Loucy (cell line): Measurements from ENCODE around the gene STX8.

Experiments used
- EZH2phosphoT487 ChIP-seq: fragments of 200-600 bp; IDR thresholded peaks from 2 replicates; pipeline ENCODE4 v1.6.1; 2018; ENCODE audit warnings: antibody characterized with exemption, mild to moderate bottlenecking, moderate library complexity, borderline replicate concordance
- TF ChIP-seq, protein P1 (sequence below): fragments of 200-600 bp; sonication (generic); conservative IDR thresholded peaks from 2 replicates; pipeline ENCODE4 v1.5.1; 2014; ENCODE audit warnings: mild to moderate bottlenecking, antibody characterized with exemption, low read length

DNA sequence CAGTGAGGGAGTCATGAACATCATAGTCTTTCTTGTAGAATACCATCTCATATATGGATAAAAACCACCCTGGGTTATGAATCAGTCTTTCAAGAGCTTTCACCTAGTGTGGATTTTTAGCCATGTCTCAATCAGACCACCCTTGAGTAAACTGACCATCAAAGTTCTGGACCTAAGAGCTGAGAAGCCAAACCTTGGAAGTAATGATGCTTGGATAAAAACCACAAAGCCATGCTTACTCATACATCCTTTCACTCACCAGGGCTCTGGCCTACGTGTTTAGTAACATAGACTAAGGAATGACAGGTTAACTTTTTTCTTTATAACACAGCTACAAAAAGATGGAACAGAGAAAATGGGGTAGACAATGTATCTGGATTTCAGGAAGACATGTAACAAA lies 167.2 kb downstream of the STX8 start:
- TF ChIP-seq, protein P1, sequence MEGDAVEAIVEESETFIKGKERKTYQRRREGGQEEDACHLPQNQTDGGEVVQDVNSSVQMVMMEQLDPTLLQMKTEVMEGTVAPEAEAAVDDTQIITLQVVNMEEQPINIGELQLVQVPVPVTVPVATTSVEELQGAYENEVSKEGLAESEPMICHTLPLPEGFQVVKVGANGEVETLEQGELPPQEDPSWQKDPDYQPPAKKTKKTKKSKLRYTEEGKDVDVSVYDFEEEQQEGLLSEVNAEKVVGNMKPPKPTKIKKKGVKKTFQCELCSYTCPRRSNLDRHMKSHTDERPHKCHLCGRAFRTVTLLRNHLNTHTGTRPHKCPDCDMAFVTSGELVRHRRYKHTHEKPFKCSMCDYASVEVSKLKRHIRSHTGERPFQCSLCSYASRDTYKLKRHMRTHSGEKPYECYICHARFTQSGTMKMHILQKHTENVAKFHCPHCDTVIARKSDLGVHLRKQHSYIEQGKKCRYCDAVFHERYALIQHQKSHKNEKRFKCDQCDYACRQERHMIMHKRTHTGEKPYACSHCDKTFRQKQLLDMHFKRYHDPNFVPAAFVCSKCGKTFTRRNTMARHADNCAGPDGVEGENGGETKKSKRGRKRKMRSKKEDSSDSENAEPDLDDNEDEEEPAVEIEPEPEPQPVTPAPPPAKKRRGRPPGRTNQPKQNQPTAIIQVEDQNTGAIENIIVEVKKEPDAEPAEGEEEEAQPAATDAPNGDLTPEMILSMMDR: no peak
- TF ChIP-seq EZH2phosphoT487: no peak
